Measurements from ENCODE around the gene GRM4.

The GRM4 gene

GRCh38 chr6:34022250-34022872 is 123.5 kb downstream of the GRM4 start:
- H3K4me3 ChIP-seq (ENCODE audit: control insufficient read depth, low read depth, low read length), result no peak overlapping the region
- TF ChIP-seq CTCF (IDR thresholded peaks at IDR 0.05; ENCODE audit: control insufficient read depth, insufficient read depth, low read depth, low read length, missing control alignments), result no peak

DNA sequence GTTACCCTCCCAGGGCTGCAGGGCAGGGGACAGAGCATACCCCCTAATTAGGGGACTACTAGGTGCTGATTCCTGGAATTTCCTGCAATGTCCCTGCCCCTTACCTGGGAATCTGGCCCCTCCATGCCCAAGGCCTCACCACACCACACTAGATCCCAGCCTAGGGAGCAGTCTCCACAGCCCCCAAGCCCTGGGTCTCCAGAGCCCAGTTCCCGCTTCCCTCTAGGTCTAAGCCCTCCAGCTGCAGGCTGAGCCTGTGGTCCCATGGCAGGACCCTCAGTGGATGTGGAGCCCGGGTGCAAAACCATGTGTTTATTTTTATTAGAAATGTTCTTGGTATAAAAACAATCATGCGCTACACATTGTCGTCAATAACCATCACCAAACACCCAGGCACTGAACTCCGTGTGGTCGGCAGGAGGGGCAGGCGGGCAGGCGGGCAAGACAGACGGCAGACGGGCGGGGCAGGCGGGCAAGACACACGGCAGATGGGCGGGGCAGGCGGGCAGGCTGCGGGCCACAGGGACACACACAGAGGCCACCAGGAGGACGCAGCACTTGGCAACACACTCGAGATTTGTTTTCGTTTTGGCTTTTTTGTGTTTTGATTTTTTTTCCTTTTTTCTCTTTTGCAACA is 124.2 kb downstream of the GRM4 start:
- no peak for TF ChIP-seq CTCF (IDR thresholded peaks at IDR 0.05; ENCODE audit: control insufficient read depth, insufficient read depth, low read depth, low read length, missing control alignments)
- DNase-seq (ENCODE audit: low read depth), result no peak
- H3K4me3 ChIP-seq (ENCODE audit: control insufficient read depth, low read depth, low read length), result no peak overlapping the region

More at GRCh38 chr6:34022250-34022872, 123.5 kb downstream of the GRM4 start:
- DNase-seq (ENCODE audit: low read depth), result no peak

GRCh38 chr6:34020807-34021553 is 124.9 kb downstream of the GRM4 start:
- no peak overlapping the region for H3K4me3 ChIP-seq (ENCODE audit: control insufficient read depth, low read depth, low read length)
- TF ChIP-seq CTCF (IDR thresholded peaks at IDR 0.05; ENCODE audit: control insufficient read depth, insufficient read depth, low read depth, low read length, missing control alignments), result no peak
- no peak for DNase-seq (ENCODE audit: low read depth)

GRCh38 chr6:34020278-34020677 is 125.6 kb downstream of the GRM4 start:
- TF ChIP-seq CTCF (IDR thresholded peaks at IDR 0.05; ENCODE audit: control insufficient read depth, insufficient read depth, low read depth, low read length, missing control alignments), result no peak

DNA sequence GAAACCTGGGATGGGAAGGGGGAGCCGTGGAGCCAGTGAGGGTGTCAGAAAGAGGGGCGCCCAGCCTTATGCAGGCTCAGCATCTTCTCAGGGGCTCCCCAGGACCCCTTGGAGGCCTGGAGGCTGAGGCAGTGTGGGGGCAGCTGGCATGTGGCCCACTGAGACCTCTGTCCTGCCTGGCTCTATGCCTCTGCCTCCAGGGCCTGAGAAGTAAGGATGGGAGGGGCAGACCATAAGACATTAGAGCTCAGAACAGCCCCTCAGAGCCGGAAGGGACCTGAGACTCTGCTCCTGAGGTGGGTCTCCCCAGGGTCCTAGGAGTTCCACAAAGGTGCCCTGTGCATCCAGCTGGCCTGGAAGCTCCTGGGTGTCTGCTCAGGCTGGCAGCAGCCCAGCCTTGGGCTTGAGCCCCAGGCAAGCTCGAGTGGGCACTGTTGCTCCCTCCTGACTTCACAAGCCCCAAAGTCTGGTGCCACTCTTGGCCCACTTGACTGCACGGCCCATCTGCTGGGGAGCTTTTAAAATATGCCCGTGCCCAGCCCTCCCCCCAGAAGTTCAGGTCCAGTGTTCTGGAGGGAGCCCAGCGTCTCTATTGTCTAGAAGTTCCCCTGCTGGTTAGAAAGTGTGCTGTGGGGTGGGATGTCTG is 126.8 kb downstream of the GRM4 start:
- no peak for DNase-seq (ENCODE audit: low read depth)

More at GRCh38 chr6:34020278-34020677, 125.6 kb downstream of the GRM4 start:
- no peak for DNase-seq (ENCODE audit: low read depth)
- no peak overlapping the region for H3K4me3 ChIP-seq (ENCODE audit: control insufficient read depth, low read depth, low read length)

More for the DNA sequence above, 126.8 kb downstream of the GRM4 start:
- H3K4me3 ChIP-seq (ENCODE audit: control insufficient read depth, low read depth, low read length), result no peak overlapping the region
- no peak for TF ChIP-seq CTCF (IDR thresholded peaks at IDR 0.05; ENCODE audit: control insufficient read depth, insufficient read depth, low read depth, low read length, missing control alignments)
